ENCODE data around the gene ATG14. TPM values are rescaled to one million over a fixed set of nuclear protein-coding genes. Genes with fewer than 3 reads are reported as not detected.
"Not testable (repeated sequence)": the region's sequence is repeated elsewhere in the genome, so short reads cannot be mapped to it uniquely, and the experiment has no call there.

The ATG14 gene
- total RNA-seq, 1 donor: 11.6 TPM

- no peak for TF ChIP-seq CTCF (IDR thresholded peaks at IDR 0.05; ENCODE audit: insufficient read depth, low read length)
- no peak overlapping the region for H3K4me3 ChIP-seq (ENCODE audit: low read depth, low read length)
- DNase-seq (ENCODE audit: low read depth): no peak
These were observed 13.5 kb upstream of the ATG14 start for GRCh38 chr14:55425091-55425490.

- H3K4me3 ChIP-seq (ENCODE audit: low read depth, low read length): no peak overlapping the region
- TF ChIP-seq CTCF (IDR thresholded peaks at IDR 0.05; ENCODE audit: insufficient read depth, low read length): no peak
These were observed 12.3 kb upstream of the ATG14 start for GRCh38 chr14:55423969-55424368.

GRCh38 chr14:55422338-55422737 is 10.7 kb upstream of the ATG14 start:
- not testable (repeated sequence) for H3K4me3 ChIP-seq (ENCODE audit: low read depth, low read length); DNase-seq (ENCODE audit: low read depth)

More at GRCh38 chr14:55423969-55424368, 12.3 kb upstream of the ATG14 start:
- DNase-seq (ENCODE audit: low read depth): no peak

- no peak for TF ChIP-seq CTCF (IDR thresholded peaks at IDR 0.05; ENCODE audit: insufficient read depth, low read length)
- no peak for DNase-seq (ENCODE audit: low read depth)
- H3K4me3 ChIP-seq (ENCODE audit: low read depth, low read length): no peak overlapping the region
These were observed 8.0 kb upstream of the ATG14 start for GRCh38 chr14:55419663-55420062.

- no peak overlapping the region for H3K4me3 ChIP-seq (ENCODE audit: low read depth, low read length)
- DNase-seq (ENCODE audit: low read depth): no peak
- TF ChIP-seq CTCF (IDR thresholded peaks at IDR 0.05; ENCODE audit: insufficient read depth, low read length): no peak
These were observed 6.8 kb upstream of the ATG14 start for GRCh38 chr14:55418411-55418810.

- TF ChIP-seq CTCF (IDR thresholded peaks at IDR 0.05; ENCODE audit: insufficient read depth, low read length): no peak
- H3K4me3 ChIP-seq (ENCODE audit: low read depth, low read length): no peak overlapping the region
- DNase-seq (ENCODE audit: low read depth): no peak
These were observed 6.3 kb upstream of the ATG14 start for GRCh38 chr14:55417955-55418354.

- TF ChIP-seq CTCF (IDR thresholded peaks at IDR 0.05; ENCODE audit: insufficient read depth, low read length): peak; percentile 45
- DNase-seq (ENCODE audit: low read depth): no peak
- H3K4me3 ChIP-seq (ENCODE audit: low read depth, low read length): no peak overlapping the region
These were observed 5.2 kb upstream of the ATG14 start for GRCh38 chr14:55416866-55417265.

All from fibroblast of the aortic adventitia (primary cell).